Osteocyte (in vitro differentiated cells): Measurements from ENCODE around the gene HCFC2. TPM values are rescaled to one million over a fixed set of nuclear protein-coding genes. Genes with fewer than 3 reads are reported as not detected.

Experiments
- DNase-seq: peaks from one replicate; pipeline ENCODE4 v3.0.0; 2021; ENCODE audit warnings: mixed read lengths; ENCODE audit not compliant: unreplicated experiment; ENCODE audit errors: extremely low spot score
- H3K27ac Mint-ChIP-seq: one replicate; pipeline ENCODE4 v1.8.0; 2021; ENCODE audit warnings: mild to moderate bottlenecking, mixed read lengths; ENCODE audit not compliant: unreplicated experiment
- H3K27me3 Mint-ChIP-seq: one replicate; pipeline ENCODE4 v1.8.0; 2021; ENCODE audit warnings: mixed read lengths; ENCODE audit not compliant: unreplicated experiment
- H3K36me3 Mint-ChIP-seq: one replicate; pipeline ENCODE4 v1.8.0; 2021; ENCODE audit warnings: mixed read lengths; ENCODE audit not compliant: unreplicated experiment
- H3K4me1 Mint-ChIP-seq: one replicate; pipeline ENCODE4 v1.8.0; 2021; ENCODE audit warnings: mixed read lengths; ENCODE audit not compliant: unreplicated experiment
- H3K4me3 Mint-ChIP-seq: one replicate; pipeline ENCODE4 v1.8.0; 2021; ENCODE audit warnings: mild to moderate bottlenecking, moderate library complexity, mixed read lengths; ENCODE audit not compliant: unreplicated experiment
- H3K9me3 Mint-ChIP-seq: one replicate; pipeline ENCODE4 v1.8.0; 2021; ENCODE audit warnings: mixed read lengths; ENCODE audit not compliant: unreplicated experiment
- total RNA-seq: library from RNA; stranded (reverse); gene quantifications from 2 replicates; pipeline ENCODE4 v1.2.1, GENCODE V29; 2021
- TF ChIP-seq, protein P1 (sequence below): fragments of 200-600 bp; sonication (generic); IDR thresholded peaks from 2 replicates; pipeline ENCODE4 v1.5.0; 2021; ENCODE audit warnings: antibody characterized with exemption, mild to moderate bottlenecking, moderate library complexity

The HCFC2 gene
- total RNA-seq, 1 donor from 2014 or later, result 21.3 TPM

DNA sequence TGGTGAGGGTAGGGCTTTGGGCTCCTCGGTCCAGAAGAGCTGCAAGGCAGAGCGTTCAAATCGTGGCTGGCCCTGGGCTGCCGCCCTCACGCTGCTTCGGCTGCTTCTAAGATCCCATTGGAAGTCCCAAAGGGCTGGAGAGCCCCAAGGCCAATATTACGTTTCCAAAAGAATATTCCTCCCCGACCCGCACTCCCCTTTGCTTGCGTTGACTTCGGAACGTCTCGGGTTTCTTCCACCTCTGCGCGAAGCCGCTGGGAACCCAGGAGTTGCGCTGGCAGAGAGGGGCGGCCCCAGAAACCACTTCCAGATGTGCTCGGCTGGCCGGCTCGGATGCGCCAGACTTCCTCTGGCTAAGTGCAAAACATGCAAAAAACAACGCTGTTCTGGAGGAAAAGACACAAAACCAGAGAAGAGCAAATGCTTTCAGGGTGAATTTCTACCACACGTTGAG is 14.4 kb upstream of the HCFC2 start, which contains the start of gene GLT8D2:
Gene GLT8D2 (minus strand): TSS at position 285 of the 454 bp plus-strand sequence. CDS start 30,539 bp downstream, outside the sequence.
- TF ChIP-seq, protein P1, sequence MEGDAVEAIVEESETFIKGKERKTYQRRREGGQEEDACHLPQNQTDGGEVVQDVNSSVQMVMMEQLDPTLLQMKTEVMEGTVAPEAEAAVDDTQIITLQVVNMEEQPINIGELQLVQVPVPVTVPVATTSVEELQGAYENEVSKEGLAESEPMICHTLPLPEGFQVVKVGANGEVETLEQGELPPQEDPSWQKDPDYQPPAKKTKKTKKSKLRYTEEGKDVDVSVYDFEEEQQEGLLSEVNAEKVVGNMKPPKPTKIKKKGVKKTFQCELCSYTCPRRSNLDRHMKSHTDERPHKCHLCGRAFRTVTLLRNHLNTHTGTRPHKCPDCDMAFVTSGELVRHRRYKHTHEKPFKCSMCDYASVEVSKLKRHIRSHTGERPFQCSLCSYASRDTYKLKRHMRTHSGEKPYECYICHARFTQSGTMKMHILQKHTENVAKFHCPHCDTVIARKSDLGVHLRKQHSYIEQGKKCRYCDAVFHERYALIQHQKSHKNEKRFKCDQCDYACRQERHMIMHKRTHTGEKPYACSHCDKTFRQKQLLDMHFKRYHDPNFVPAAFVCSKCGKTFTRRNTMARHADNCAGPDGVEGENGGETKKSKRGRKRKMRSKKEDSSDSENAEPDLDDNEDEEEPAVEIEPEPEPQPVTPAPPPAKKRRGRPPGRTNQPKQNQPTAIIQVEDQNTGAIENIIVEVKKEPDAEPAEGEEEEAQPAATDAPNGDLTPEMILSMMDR, result no peak
- Mint-ChIP-seq H3K27me3 (no peaks in the 10 kb centered on the region), H3K36me3 (no peaks in the 10 kb centered on the region), H3K4me3 (peak within 1 kb of the TSS; percentile 84), H3K4me1 (peaks cover 43% of the 10 kb centered on the region), H3K9me3 (no peaks in the 10 kb centered on the region), H3K27ac (peak within 1 kb of the TSS; percentile 94)
- peak; percentile 88 for DNase-seq

- H3K4me3 Mint-ChIP-seq, result peak overlapping the region; percentile 84
- TF ChIP-seq, protein P1, result no peak
- H3K4me1 Mint-ChIP-seq, result peaks cover 38% of the 10 kb centered on the region
- H3K27ac Mint-ChIP-seq, result peak overlapping the region; percentile 94
- no peak for DNase-seq
- H3K36me3 Mint-ChIP-seq, result no peaks in the 10 kb centered on the region
- no peaks in the 10 kb centered on the region for H3K27me3 Mint-ChIP-seq
- H3K9me3 Mint-ChIP-seq, result no peaks in the 10 kb centered on the region
These were observed 13.9 kb upstream of the HCFC2 start for GRCh38 chr12:104050436-104050835.

GRCh38 chr12:104054681-104055346 is 9.5 kb upstream of the HCFC2 start:
- Mint-ChIP-seq H3K4me3 (no peak overlapping the region), H3K27ac (no peak overlapping the region), H3K36me3 (peaks cover 2% of the 10 kb centered on the region), H3K27me3 (no peaks in the 10 kb centered on the region), H3K9me3 (no peaks in the 10 kb centered on the region), H3K4me1 (peaks cover 10% of the 10 kb centered on the region)
- no peak for DNase-seq
- TF ChIP-seq, protein P1, result no peak

- DNase-seq, result no peak
- TF ChIP-seq, protein P1, result no peak
- Mint-ChIP-seq H3K4me1 (peaks cover 2% of the 10 kb centered on the region), H3K36me3 (peaks cover 2% of the 10 kb centered on the region), H3K4me3 (no peak overlapping the region), H3K27ac (no peak overlapping the region), H3K27me3 (no peaks in the 10 kb centered on the region), H3K9me3 (no peaks in the 10 kb centered on the region)
These were observed 8.5 kb upstream of the HCFC2 start for GRCh38 chr12:104055686-104056388.

- peaks cover 1% of the 10 kb centered on the region for H3K4me1 Mint-ChIP-seq
- peaks cover 2% of the 10 kb centered on the region for H3K36me3 Mint-ChIP-seq
- no peak overlapping the region for H3K4me3 Mint-ChIP-seq
- no peaks in the 10 kb centered on the region for H3K27me3 Mint-ChIP-seq
- DNase-seq, result no peak
- TF ChIP-seq, protein P1, result no peak
- H3K9me3 Mint-ChIP-seq, result no peaks in the 10 kb centered on the region
- H3K27ac Mint-ChIP-seq, result no peak overlapping the region
These were observed 7.8 kb upstream of the HCFC2 start for GRCh38 chr12:104056419-104056972.
